Neural progenitor cell (in vitro differentiated cells): ENCODE measurements around the gene OR10D3. TPM values are rescaled to one million over a fixed set of nuclear protein-coding genes. Genes with fewer than 3 reads are reported as not detected.

Experiments used
- DNase-seq: peaks from one replicate; pipeline ENCODE4 v3.0.0-alpha.2; 2016; ENCODE audit warnings: low spot score
- H2AFZ ChIP-seq: fragments of 200-600 bp; sonication (generic); replicated peaks from 2 replicates; pipeline ENCODE4 v1.6.1; 2016; ENCODE audit warnings: antibody characterized with exemption
- H3F3A ChIP-seq: fragments of 200-600 bp; sonication (generic); 2 replicates; pipeline ENCODE4 v1.6.1; 2016; ENCODE audit warnings: antibody characterized with exemption, low read depth
- H3K27ac ChIP-seq: fragments of 200-600 bp; sonication (generic); 2 replicates; pipeline ENCODE4 v1.5.1; 2016; ENCODE audit warnings: mild to moderate bottlenecking
- H3K27me3 ChIP-seq: fragments of 200-600 bp; sonication (generic); 2 replicates; pipeline ENCODE4 v1.6.1; 2016; ENCODE audit warnings: mild to moderate bottlenecking, moderate library complexity
- H3K36me3 ChIP-seq: fragments of 200-600 bp; sonication (generic); 2 replicates; pipeline ENCODE4 v1.5.1; 2016
- H3K4me1 ChIP-seq: fragments of 200-600 bp; sonication (generic); 2 replicates; pipeline ENCODE4 v1.6.1; 2016; ENCODE audit warnings: mixed run types
- H3K4me2 ChIP-seq: fragments of 200-600 bp; sonication (generic); 2 replicates; pipeline ENCODE4 v1.6.1; 2016
- H3K4me3 ChIP-seq: fragments of 200-600 bp; sonication (generic); 2 replicates; pipeline ENCODE4 v1.5.1; 2016
- H3K79me2 ChIP-seq: fragments of 200-600 bp; sonication (generic); 2 replicates; pipeline ENCODE4 v1.6.1; 2016; ENCODE audit warnings: low read depth
- H3K9ac ChIP-seq: fragments of 200-600 bp; sonication (generic); 2 replicates; pipeline ENCODE4 v1.6.1; 2016
- H3K9me3 ChIP-seq: fragments of 200-600 bp; sonication (generic); 2 replicates; pipeline ENCODE4 v1.5.1; 2016; ENCODE audit warnings: low read depth
- H4K20me1 ChIP-seq: fragments of 200-600 bp; sonication (generic); 2 replicates; pipeline ENCODE4 v1.6.1; 2016; ENCODE audit warnings: low read depth
- H3K27ac Mint-ChIP-seq: 3 replicates; pipeline ENCODE4 v1.8.0; 2021; ENCODE audit warnings: mixed read lengths
- H3K27me3 Mint-ChIP-seq: 2 replicates; pipeline ENCODE4 v1.8.0; 2022; ENCODE audit warnings: low read depth, mild to moderate bottlenecking, inconsistent platforms, moderate library complexity, mixed read lengths; ENCODE audit not compliant: insufficient read depth
- H3K36me3 Mint-ChIP-seq: 3 replicates; pipeline ENCODE4 v1.8.0; 2021; ENCODE audit warnings: mixed read lengths
- H3K4me1 Mint-ChIP-seq: 3 replicates; pipeline ENCODE4 v1.8.0; 2021; ENCODE audit warnings: mixed read lengths
- H3K4me3 Mint-ChIP-seq: 3 replicates; pipeline ENCODE4 v1.8.0; 2021; ENCODE audit warnings: mild to moderate bottlenecking, moderate library complexity, mixed read lengths
- H3K9me3 Mint-ChIP-seq: 3 replicates; pipeline ENCODE4 v1.8.0; 2020; ENCODE audit warnings: mixed read lengths
- CTCF ChIP-seq: fragments of 200-600 bp; sonication (generic); IDR thresholded peaks from 2 replicates; pipeline ENCODE4 v1.5.1; 2017; ENCODE audit warnings: antibody characterized with exemption, mild to moderate bottlenecking
- EZH2 ChIP-seq: fragments of 200-600 bp; sonication (generic); IDR thresholded peaks from 2 replicates; pipeline ENCODE4 v1.6.1; 2017; ENCODE audit warnings: antibody characterized with exemption, mild to moderate bottlenecking, moderate library complexity
- EZH2phosphoT487 ChIP-seq: fragments of 200-600 bp; sonication (generic); IDR thresholded peaks from 2 replicates; pipeline ENCODE4 v1.6.1; 2017; ENCODE audit warnings: antibody characterized with exemption
- total RNA-seq: library from RNA; depleted of rRNA; stranded (reverse); fragments of >200 nt; gene quantifications from 2 replicates; pipeline ENCODE4 v1.2.3, GENCODE V29; 2015; ENCODE audit warnings: low replicate concordance

OR10D3 gene
- total RNA-seq, 1 donor from 2014 or later, result not detected

- no peaks in the 10 kb centered on the region for H3K27me3 Mint-ChIP-seq
- Histone ChIP-seq H3K27ac (no peak overlapping the region), H3K4me1 (no peaks in the 10 kb centered on the region), H4K20me1 (no peaks in the 10 kb centered on the region), H2AFZ (no peak overlapping the region), H3K4me2 (no peak overlapping the region), H3K36me3 (no peaks in the 10 kb centered on the region), H3K9ac (no peak overlapping the region), H3F3A (no peaks in the 10 kb centered on the region), H3K79me2 (no peaks in the 10 kb centered on the region), H3K9me3 (no peaks in the 10 kb centered on the region), H3K27me3 (no peaks in the 10 kb centered on the region), H3K4me3 (no peak overlapping the region)
- DNase-seq, result no peak
- peaks cover 8% of the 10 kb centered on the region for H3K9me3 Mint-ChIP-seq
- H3K27ac Mint-ChIP-seq, result no peak overlapping the region
- H3K4me1 Mint-ChIP-seq, result no peaks in the 10 kb centered on the region
- no peak for TF ChIP-seq EZH2phosphoT487
- TF ChIP-seq EZH2, result no peak
- no peak for TF ChIP-seq CTCF
- no peak overlapping the region for H3K4me3 Mint-ChIP-seq
- H3K36me3 Mint-ChIP-seq, result no peaks in the 10 kb centered on the region
Observed at GRCh38 chr11:124202951-124203350, 19.8 kb downstream of the OR10D3 start.

GRCh38 chr11:124204008-124204407 is 20.9 kb downstream of the OR10D3 start:
- Mint-ChIP-seq H3K27me3 (no peaks in the 10 kb centered on the region), H3K36me3 (no peaks in the 10 kb centered on the region), H3K27ac (no peak overlapping the region), H3K4me1 (no peaks in the 10 kb centered on the region), H3K9me3 (peaks cover 6% of the 10 kb centered on the region), H3K4me3 (no peak overlapping the region)
- no peaks in the 10 kb centered on the region for H3K36me3 ChIP-seq
- peak overlapping the region; percentile 24 for H2AFZ ChIP-seq
- no peaks in the 10 kb centered on the region for H3F3A ChIP-seq
- H3K9me3 ChIP-seq, result no peaks in the 10 kb centered on the region
- H3K4me3 ChIP-seq, result no peak overlapping the region
- no peaks in the 10 kb centered on the region for H4K20me1 ChIP-seq
- H3K79me2 ChIP-seq, result no peaks in the 10 kb centered on the region
- no peak for DNase-seq
- H3K9ac ChIP-seq, result no peak overlapping the region
- H3K4me2 ChIP-seq, result no peak overlapping the region
- no peaks in the 10 kb centered on the region for H3K4me1 ChIP-seq
- no peaks in the 10 kb centered on the region for H3K27me3 ChIP-seq
- H3K27ac ChIP-seq, result no peak overlapping the region
- no peak for TF ChIP-seq EZH2
- no peak for TF ChIP-seq EZH2phosphoT487
- no peak for TF ChIP-seq CTCF

DNA sequence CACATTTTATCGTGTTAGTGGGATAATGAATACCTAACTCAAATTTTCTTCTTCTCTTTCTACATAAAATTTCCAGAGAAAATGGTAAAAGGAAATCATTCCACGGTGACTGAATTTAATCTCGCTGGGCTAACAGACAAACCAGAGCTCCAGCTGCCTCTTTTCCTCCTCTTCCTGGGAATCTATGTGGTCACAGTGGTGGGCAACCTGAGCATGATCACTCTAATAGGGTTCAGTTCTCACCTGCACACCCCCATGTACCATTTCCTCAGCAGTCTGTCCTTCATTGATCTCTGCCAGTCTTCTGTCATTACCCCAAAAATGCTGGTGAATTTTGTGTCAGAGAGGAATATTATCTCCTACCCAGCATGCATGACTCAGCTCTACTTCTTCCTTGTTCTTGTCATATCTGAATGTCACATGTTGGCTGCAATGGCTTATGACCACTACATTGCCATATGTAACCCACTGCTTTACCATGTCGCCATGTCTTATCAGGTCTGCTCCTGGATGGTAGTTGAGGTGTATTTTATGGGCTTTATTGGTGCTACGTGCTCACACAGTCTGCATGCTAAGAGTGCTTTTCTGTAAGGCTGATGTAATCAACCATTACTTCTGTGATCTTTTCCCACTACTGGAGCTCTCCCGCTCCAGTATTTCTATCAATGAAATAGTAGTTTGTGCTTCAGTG is 24.1 kb downstream of the OR10D3 start:
- Histone ChIP-seq H3K9ac (no peak overlapping the region), H3K9me3 (no peaks in the 10 kb centered on the region), H3K36me3 (no peaks in the 10 kb centered on the region), H3K4me2 (no peak overlapping the region), H3K27ac (no peak overlapping the region), H3F3A (no peaks in the 10 kb centered on the region), H3K79me2 (no peaks in the 10 kb centered on the region), H4K20me1 (no peaks in the 10 kb centered on the region), H2AFZ (no peak overlapping the region), H3K27me3 (no peaks in the 10 kb centered on the region), H3K4me3 (no peak overlapping the region), H3K4me1 (no peaks in the 10 kb centered on the region)
- TF ChIP-seq EZH2, result no peak
- TF ChIP-seq CTCF, result no peak
- no peak for TF ChIP-seq EZH2phosphoT487
- H3K9me3 Mint-ChIP-seq, result no peaks in the 10 kb centered on the region
- no peaks in the 10 kb centered on the region for H3K4me1 Mint-ChIP-seq
- H3K27ac Mint-ChIP-seq, result no peak overlapping the region
- no peak for DNase-seq
- H3K4me3 Mint-ChIP-seq, result no peak overlapping the region
- no peaks in the 10 kb centered on the region for H3K36me3 Mint-ChIP-seq
- H3K27me3 Mint-ChIP-seq, result no peaks in the 10 kb centered on the region
